GM11168 (cell line): ENCODE results near the gene LRCH2.

ENCODE experiments used
- in situ Hi-C: fragments of 300-500 bp; cut with MboI; formaldehyde crosslinking; loops from one replicate; pipeline ENCODE4 v1.12.0; 2022; ENCODE audit warnings: low sequenced_read_pairs; ENCODE audit not compliant: unreplicated experiment

LRCH2 gene

GRCh38 chrX:115093191-115093590 is 140.7 kb downstream of the LRCH2 start:
- in situ Hi-C loops, result no loop called here

DNA sequence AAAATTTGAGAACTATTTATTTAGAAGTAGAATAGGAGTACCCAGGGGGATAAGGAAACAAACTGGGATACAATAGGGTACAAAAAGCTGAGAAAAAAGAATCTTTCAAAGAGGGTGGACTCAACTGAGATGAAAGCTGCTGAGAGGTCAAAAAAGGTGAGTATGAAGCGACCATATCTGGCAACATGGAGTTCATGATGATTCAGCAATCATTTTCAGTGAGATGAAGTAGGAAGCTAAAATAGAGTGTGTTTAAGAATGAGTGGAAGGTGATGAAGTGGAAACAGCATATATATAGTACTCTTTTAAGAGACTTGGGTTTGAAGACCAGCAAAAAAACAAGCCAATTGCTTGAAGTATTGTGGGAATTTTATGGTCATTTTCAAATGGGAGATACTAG is 144.5 kb downstream of the LRCH2 start:
- in situ Hi-C loops, result no loop called here

GRCh38 chrX:115068896-115069295 is 165.0 kb downstream of the LRCH2 start:
- in situ Hi-C loops, result no loop called here

GRCh38 chrX:115067812-115068211 is 166.1 kb downstream of the LRCH2 start:
- in situ Hi-C loops, result no loop called here

- in situ Hi-C loops, result no loop called here
Measured at GRCh38 chrX:115065304-115065703, 168.6 kb downstream of the LRCH2 start.
